Naive thymus-derived CD4-positive, alpha-beta T cell (primary cell): Measurements from ENCODE around the gene NOS3. TPM values are rescaled to one million over a fixed set of nuclear protein-coding genes. Genes with fewer than 3 reads are reported as not detected.
A peak's percentile ranks its signal among the peaks of the same experiment; 100 is the strongest.

ENCODE experiments used
- ATAC-seq: fragments of 150-1000 bp; cut with Tn5 transposase; 2 replicates; pipeline ENCODE4 v1.10.0; 2021; ENCODE audit warnings: mild to moderate bottlenecking, moderate library complexity
- CTCF ChIA-PET: fragments of 350-600 bp; sonication (Branson Sonifier 250); formaldehyde crosslinking; loops from one replicate; lab custom pipeline; 2021; ENCODE audit warnings: antibody characterized with exemption; lab: Charles Lee
- POLR2A ChIA-PET: fragments of 350-600 bp; sonication (Branson Sonifier 250); formaldehyde crosslinking; loops from one replicate; lab custom pipeline; 2021; ENCODE audit warnings: antibody characterized with exemption, inconsistent platforms; lab: Charles Lee
- DNase-seq, 9 donors: peaks; one replicate each; pipeline versions ENCODE4 v3.0.0 to v3.0.0-alpha.2; 2020 to 2022; ENCODE audit warnings: mixed read lengths in 1 of 9
- H3K27ac ChIP-seq: one replicate; pipeline ENCODE4 v1.7.0; 2013; ENCODE audit warnings: mild to moderate bottlenecking, low read depth, low read length, moderate library complexity
- H3K27me3 ChIP-seq, 2 donors: one replicate each; pipeline ENCODE4 v1.7.0; 2013; ENCODE audit warnings: low read length in 2 of 2, mild to moderate bottlenecking in 2 of 2, moderate library complexity in 2 of 2; ENCODE audit not compliant: control insufficient read depth in 2 of 2, insufficient read depth in 2 of 2
- H3K36me3 ChIP-seq, 3 experiments: 1 replicate in 2 of 3; 2 replicates in 1 of 3; pipeline ENCODE4 v1.7.0; 2013; ENCODE audit warnings: low read length in 3 of 3, mild to moderate bottlenecking in 3 of 3, moderate library complexity in 1 of 3; ENCODE audit not compliant: insufficient read depth in 3 of 3, control insufficient read depth in 2 of 3
- H3K4me1 ChIP-seq, 2 donors: one replicate each; pipeline ENCODE4 v1.7.0; 2013; ENCODE audit warnings: low read length in 2 of 2, mild to moderate bottlenecking in 2 of 2, moderate library complexity in 1 of 2; ENCODE audit not compliant: control insufficient read depth in 2 of 2, insufficient read depth in 2 of 2
- H3K4me3 ChIP-seq: 2 replicates; pipeline ENCODE4 v1.7.0; 2013; ENCODE audit warnings: mild to moderate bottlenecking, low read length
- H3K9me3 ChIP-seq, 3 experiments: 1 replicate in 2 of 3; 2 replicates in 1 of 3; pipeline ENCODE4 v1.7.0; 2013; ENCODE audit warnings: low read length in 3 of 3; ENCODE audit not compliant: control insufficient read depth in 2 of 3
- H3K27ac Mint-ChIP-seq, 9 donors: one replicate each; pipeline ENCODE4 v1.8.0; 2020 to 2022; ENCODE audit warnings: mixed read lengths in 9 of 9, mild to moderate bottlenecking in 8 of 9, moderate library complexity in 5 of 9, inconsistent platforms in 2 of 9
- H3K27me3 Mint-ChIP-seq, 5 donors: one replicate each; pipeline ENCODE4 v1.8.0; 2021 to 2022; ENCODE audit warnings: mixed read lengths in 5 of 5, mild to moderate bottlenecking in 1 of 5
- H3K36me3 Mint-ChIP-seq, 5 donors: one replicate each; pipeline ENCODE4 v1.8.0; 2020 to 2022; ENCODE audit warnings: mixed read lengths in 5 of 5, mild to moderate bottlenecking in 3 of 5, inconsistent platforms in 1 of 5
- H3K4me1 Mint-ChIP-seq, 7 donors: one replicate each; pipeline ENCODE4 v1.8.0; 2020 to 2022; ENCODE audit warnings: mixed read lengths in 7 of 7, mild to moderate bottlenecking in 3 of 7, inconsistent platforms in 1 of 7
- H3K4me3 Mint-ChIP-seq, 10 donors: one replicate each; pipeline ENCODE4 v1.8.0; 2020 to 2022; ENCODE audit warnings: mild to moderate bottlenecking in 10 of 10, mixed read lengths in 10 of 10, moderate library complexity in 6 of 10, inconsistent platforms in 2 of 10
- H3K9me3 Mint-ChIP-seq, 11 donors: one replicate each; pipeline ENCODE4 v1.8.0; 2020 to 2022; ENCODE audit warnings: mixed read lengths in 11 of 11, mild to moderate bottlenecking in 4 of 11, inconsistent platforms in 1 of 11, moderate library complexity in 1 of 11
- intact Hi-C, 2 donors: fragments of 100-400 bp; cut with micrococcal nuclease; formaldehyde crosslinking; loops; one replicate each; pipeline ENCODE4 v1.15.1; 2023
- polyA plus RNA-seq, 2 donors: library from polyadenylated mRNA; unstranded; fragments of 300-500 nt; fragmentation: Illumina TruSeq; gene quantifications; one replicate each; pipeline ENCODE4 v1.2.3, GENCODE V29; 2021
- total RNA-seq, 6 experiments: library from RNA in 5 of 6; stranded (reverse) in 5 of 6; gene quantifications; 1 replicate in 5 of 6; 2 replicates in 1 of 6; pipeline ENCODE4 v1.2.3 and lab custom pipeline; 2021 to 2026

Gene NOS3
- total and polyA plus RNA-seq, 7 experiments from 2014 or later = 2.8 to 19.1 (median 7.9) TPM

DNA sequence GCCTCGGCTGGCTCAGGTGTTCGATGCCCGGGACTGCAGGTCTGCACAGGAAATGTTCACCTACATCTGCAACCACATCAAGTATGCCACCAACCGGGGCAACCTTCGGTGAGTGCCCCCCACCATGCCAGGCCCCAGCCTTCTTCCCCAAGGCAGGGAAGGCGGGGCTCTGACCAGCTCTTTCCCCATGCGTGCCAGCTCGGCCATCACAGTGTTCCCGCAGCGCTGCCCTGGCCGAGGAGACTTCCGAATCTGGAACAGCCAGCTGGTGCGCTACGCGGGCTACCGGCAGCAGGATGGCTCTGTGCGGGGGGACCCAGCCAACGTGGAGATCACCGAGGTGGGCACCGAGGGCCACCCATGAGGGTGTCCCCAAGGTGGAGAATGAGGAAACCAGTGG lies 7.5 kb downstream of the NOS3 start:
- H3K4me3 Mint-ChIP-seq = peak overlapping the region in 5 of 10 donors; percentile 20 to 69 (median 55)
- ChIA-PET POLR2A (interaction anchor here (0.6 to 3.4 kb wide), 4 partner anchors 10 to 24 kb away, joined by 3 to 17 read pairs (median 4); no protein-coding TSS in a partner anchor), CTCF (interaction anchor here (0.7 to 1.6 kb wide), 2 partner anchors 9 to 16 kb away, joined by 3 to 4 read pairs; no protein-coding TSS in a partner anchor)
- Histone ChIP-seq H3K4me3 (no peak overlapping the region), H3K27ac (no peak overlapping the region), H3K4me1 (peaks cover 8 to 59% of the 10 kb centered on the region in 2 donors), H3K27me3 (no peaks in the 10 kb centered on the region), H3K9me3 (no peaks in the 10 kb centered on the region), H3K36me3 (peaks cover 0 to 20% (median 0%) of the 10 kb centered on the region in 3 experiments)
- no peaks in the 10 kb centered on the region for H3K27me3 Mint-ChIP-seq
- no peak for DNase-seq
- H3K27ac Mint-ChIP-seq = peak overlapping the region in 3 of 9 donors; percentile 19 to 67 (median 32)
- H3K4me1 Mint-ChIP-seq = peaks cover 14 to 57% (median 40%) of the 10 kb centered on the region in 7 donors
- peaks cover 0 to 2% (median 0%) of the 10 kb centered on the region in 11 donors for H3K9me3 Mint-ChIP-seq
- peaks cover 0 to 13% (median 2%) of the 10 kb centered on the region in 5 donors for H3K36me3 Mint-ChIP-seq
- intact Hi-C loops = no loop called here
- no peak for ATAC-seq

DNA sequence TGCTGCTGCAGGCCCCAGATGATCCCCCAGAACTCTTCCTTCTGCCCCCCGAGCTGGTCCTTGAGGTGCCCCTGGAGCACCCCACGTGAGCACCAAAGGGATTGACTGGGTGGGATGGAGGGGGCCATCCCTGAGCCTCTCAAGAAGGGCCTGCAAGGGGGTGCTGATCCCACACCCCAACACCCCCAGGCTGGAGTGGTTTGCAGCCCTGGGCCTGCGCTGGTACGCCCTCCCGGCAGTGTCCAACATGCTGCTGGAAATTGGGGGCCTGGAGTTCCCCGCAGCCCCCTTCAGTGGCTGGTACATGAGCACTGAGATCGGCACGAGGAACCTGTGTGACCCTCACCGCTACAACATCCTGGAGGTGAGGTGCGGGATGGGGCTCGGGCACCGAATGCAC lies 8.2 kb downstream of the NOS3 start:
- CTCF ChIA-PET = interaction anchor here (1.6 kb wide), 1 partner anchor 15 kb away, joined by 4 read pairs; no protein-coding TSS in a partner anchor
- Histone ChIP-seq H3K36me3 (peaks cover 0 to 20% (median 0%) of the 10 kb centered on the region in 3 experiments), H3K27ac (no peak overlapping the region), H3K4me1 (peaks cover 8 to 55% of the 10 kb centered on the region in 2 donors), H3K27me3 (no peaks in the 10 kb centered on the region), H3K4me3 (no peak overlapping the region), H3K9me3 (no peaks in the 10 kb centered on the region)
- ATAC-seq (no peak), DNase-seq (no peak)
- H3K27me3 Mint-ChIP-seq = no peaks in the 10 kb centered on the region
- POLR2A ChIA-PET = interaction anchor here (0.7 to 3.4 kb wide), 5 partner anchors 9 to 20 kb away, joined by 3 to 17 read pairs (median 4); no protein-coding TSS in a partner anchor
- peak overlapping the region in 1 of 9 donors; percentile 33 for H3K27ac Mint-ChIP-seq
- H3K9me3 Mint-ChIP-seq = peaks cover 0 to 2% (median 0%) of the 10 kb centered on the region in 11 donors
- H3K36me3 Mint-ChIP-seq = peaks cover 0 to 17% (median 3%) of the 10 kb centered on the region in 5 donors
- peaks cover 14 to 52% (median 40%) of the 10 kb centered on the region in 7 donors for H3K4me1 Mint-ChIP-seq
- peak overlapping the region in 1 of 10 donors; percentile 39 for H3K4me3 Mint-ChIP-seq
- intact Hi-C loops = no loop called here

DNA sequence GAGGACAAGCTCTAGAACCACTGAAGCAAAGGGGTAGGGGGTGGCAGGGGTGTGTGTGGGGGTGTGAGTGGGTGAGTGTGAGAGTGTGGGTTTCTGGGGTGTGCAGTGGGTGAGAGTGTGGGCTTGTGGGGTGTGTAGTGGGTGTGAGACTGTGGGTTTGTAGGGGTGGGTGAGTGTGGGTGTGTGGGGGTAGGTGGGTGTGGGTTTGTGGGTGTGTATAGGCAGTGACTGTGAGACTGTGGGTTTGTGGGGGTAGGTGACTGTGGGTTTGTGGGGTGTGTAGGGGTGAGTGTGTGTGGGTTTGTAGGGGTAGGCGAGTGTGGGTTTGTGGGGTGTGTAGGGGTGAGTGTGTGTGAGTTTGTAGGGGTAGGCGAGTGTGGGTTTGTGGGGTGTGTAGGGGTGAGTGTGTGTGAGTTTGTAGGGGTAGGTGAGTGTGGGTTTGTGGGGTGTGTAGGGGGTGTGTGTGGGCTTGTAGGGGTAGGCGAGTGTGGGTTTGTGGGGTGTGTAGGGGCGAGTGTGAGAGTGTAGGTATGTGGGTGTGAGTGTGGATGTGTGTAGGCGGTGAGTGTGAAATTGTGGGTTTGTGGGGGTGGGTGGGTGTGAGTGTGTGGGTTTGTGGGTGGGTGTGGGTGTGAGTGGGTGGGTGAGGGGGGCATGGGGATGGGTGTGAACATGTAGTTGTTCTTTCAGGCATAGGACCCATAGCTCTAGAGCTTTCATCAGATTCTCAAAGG lies 8.8 kb downstream of the NOS3 start:
- peaks cover 8 to 48% of the 10 kb centered on the region in 2 donors for H3K4me1 ChIP-seq
- peaks cover 0 to 21% (median 7%) of the 10 kb centered on the region in 5 donors for H3K36me3 Mint-ChIP-seq
- intact Hi-C loops = no loop called here
- ATAC-seq (peak; percentile 46), DNase-seq (no peak)
- peaks cover 14 to 48% (median 36%) of the 10 kb centered on the region in 7 donors for H3K4me1 Mint-ChIP-seq
- H3K27me3 ChIP-seq = no peaks in the 10 kb centered on the region
- no peak overlapping the region for H3K4me3 ChIP-seq
- peaks cover 0 to 2% (median 0%) of the 10 kb centered on the region in 11 donors for H3K9me3 Mint-ChIP-seq
- ChIA-PET POLR2A (interaction anchor here (1.0 to 1.7 kb wide), 2 partner anchors 11 to 13 kb away, joined by 3 to 5 read pairs; no protein-coding TSS in a partner anchor), CTCF (no interaction called here)
- H3K27me3 Mint-ChIP-seq = no peaks in the 10 kb centered on the region
- peak overlapping the region in 1 of 10 donors; percentile 39 for H3K4me3 Mint-ChIP-seq
- peak overlapping the region; percentile 29 for H3K27ac ChIP-seq
- no peaks in the 10 kb centered on the region for H3K9me3 ChIP-seq
- peak overlapping the region in 1 of 9 donors; percentile 33 for H3K27ac Mint-ChIP-seq
- peaks cover 0 to 20% (median 0%) of the 10 kb centered on the region in 3 experiments for H3K36me3 ChIP-seq

DNA sequence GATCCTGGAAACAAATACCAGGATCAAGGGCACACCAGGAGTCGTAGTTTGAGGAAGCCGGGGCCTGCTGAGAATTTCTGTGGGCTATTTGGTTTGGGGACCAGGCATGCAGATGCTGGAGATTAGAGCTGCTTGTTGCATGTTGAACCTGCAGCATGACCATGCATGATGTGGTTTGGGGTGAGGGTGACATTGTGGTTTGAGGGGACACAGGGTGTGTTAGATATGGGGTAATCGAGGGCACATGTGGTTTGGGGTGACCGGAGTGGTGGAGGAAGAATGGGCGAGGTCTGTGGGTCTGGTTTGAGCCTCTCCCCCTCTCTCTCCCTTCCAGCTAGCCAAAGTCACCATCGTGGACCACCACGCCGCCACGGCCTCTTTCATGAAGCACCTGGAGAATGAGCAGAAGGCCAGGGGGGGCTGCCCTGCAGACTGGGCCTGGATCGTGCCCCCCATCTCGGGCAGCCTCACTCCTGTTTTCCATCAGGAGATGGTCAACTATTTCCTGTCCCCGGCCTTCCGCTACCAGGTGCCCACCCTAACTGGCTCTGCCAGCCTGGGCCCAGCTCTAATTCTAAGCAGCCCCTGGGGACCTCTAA lies 10.2 kb downstream of the NOS3 start:
- no peak overlapping the region for H3K4me3 ChIP-seq
- Mint-ChIP-seq H3K27me3 (no peaks in the 10 kb centered on the region), H3K36me3 (peaks cover 0 to 21% (median 7%) of the 10 kb centered on the region in 5 donors), H3K4me3 (no peak overlapping the region), H3K27ac (no peak overlapping the region), H3K9me3 (peaks cover 0 to 2% (median 0%) of the 10 kb centered on the region in 11 donors), H3K4me1 (peaks cover 14 to 53% (median 43%) of the 10 kb centered on the region in 7 donors)
- ChIA-PET POLR2A (interaction anchor here (1.1 to 1.7 kb wide), 2 partner anchors 10 to 25 kb away, joined by 3 to 5 read pairs; no protein-coding TSS in a partner anchor), CTCF (no interaction called here)
- no peak overlapping the region for H3K27ac ChIP-seq
- H3K36me3 ChIP-seq = peaks cover 0 to 20% (median 0%) of the 10 kb centered on the region in 3 experiments
- no peak for ATAC-seq
- no peaks in the 10 kb centered on the region for H3K27me3 ChIP-seq
- H3K4me1 ChIP-seq = peaks cover 8 to 42% of the 10 kb centered on the region in 2 donors
- no peak for DNase-seq
- intact Hi-C loops = no loop called here
- no peaks in the 10 kb centered on the region for H3K9me3 ChIP-seq

DNA sequence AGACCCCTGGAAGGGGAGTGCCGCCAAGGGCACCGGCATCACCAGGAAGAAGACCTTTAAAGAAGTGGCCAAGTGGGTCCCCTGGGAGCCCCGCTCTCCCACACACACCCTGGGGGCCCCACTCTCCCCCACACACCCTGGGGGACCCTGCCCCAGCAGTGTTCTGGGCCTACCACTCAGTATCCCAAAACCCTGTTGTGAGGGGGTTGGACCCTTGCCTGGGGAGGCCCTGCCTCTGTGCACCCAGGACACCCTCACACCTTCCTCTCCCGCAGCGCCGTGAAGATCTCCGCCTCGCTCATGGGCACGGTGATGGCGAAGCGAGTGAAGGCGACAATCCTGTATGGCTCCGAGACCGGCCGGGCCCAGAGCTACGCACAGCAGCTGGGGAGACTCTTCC lies 10.7 kb downstream of the NOS3 start:
- H3K9me3 ChIP-seq = no peaks in the 10 kb centered on the region
- Mint-ChIP-seq H3K27me3 (no peaks in the 10 kb centered on the region), H3K36me3 (peaks cover 0 to 21% (median 7%) of the 10 kb centered on the region in 5 donors), H3K27ac (no peak overlapping the region), H3K9me3 (peaks cover 0 to 2% (median 0%) of the 10 kb centered on the region in 11 donors), H3K4me1 (peaks cover 14 to 55% (median 43%) of the 10 kb centered on the region in 7 donors), H3K4me3 (no peak overlapping the region)
- DNase-seq (no peak), ATAC-seq (no peak)
- CTCF ChIA-PET = no interaction called here
- no peak overlapping the region for H3K4me3 ChIP-seq
- no peak overlapping the region for H3K27ac ChIP-seq
- H3K27me3 ChIP-seq = no peaks in the 10 kb centered on the region
- H3K36me3 ChIP-seq = peaks cover 0 to 20% (median 0%) of the 10 kb centered on the region in 3 experiments
- POLR2A ChIA-PET = interaction anchor here (1.1 kb wide), 1 partner anchor 26 kb away, joined by 3 read pairs; no protein-coding TSS in a partner anchor
- intact Hi-C loops = no loop called here
- peaks cover 8 to 38% of the 10 kb centered on the region in 2 donors for H3K4me1 ChIP-seq

DNA sequence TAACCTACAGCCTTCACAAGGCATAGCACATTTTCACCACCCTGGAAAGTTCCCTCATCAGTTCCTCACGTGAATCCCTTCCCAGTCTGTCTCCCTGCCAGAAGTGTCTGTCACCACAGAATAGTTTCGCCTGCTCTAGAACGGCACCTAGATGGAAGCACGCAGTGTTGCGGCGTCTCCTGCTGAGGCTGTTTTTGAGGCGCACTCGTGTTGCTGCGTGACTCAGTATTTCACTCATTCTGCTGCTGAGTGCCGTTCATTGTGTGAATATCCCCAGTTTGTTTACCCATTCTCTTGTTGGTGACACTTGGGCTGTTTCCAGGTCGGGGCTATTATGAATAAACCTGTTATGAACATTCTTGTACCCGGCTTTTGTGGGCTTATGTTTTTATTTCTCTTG lies 12.8 kb downstream of the NOS3 start:
- H3K27ac Mint-ChIP-seq = peak overlapping the region in 2 of 9 donors; percentile 10 to 36
- DNase-seq = no peak
- H3K27ac ChIP-seq = no peak overlapping the region
- peaks cover 0 to 4% (median 0%) of the 10 kb centered on the region in 11 donors for H3K9me3 Mint-ChIP-seq
- H3K36me3 ChIP-seq = peaks cover 0 to 20% (median 0%) of the 10 kb centered on the region in 3 experiments
- POLR2A ChIA-PET = no interaction called here
- H3K4me1 ChIP-seq = peaks cover 23 to 38% of the 10 kb centered on the region in 2 donors
- H3K4me3 Mint-ChIP-seq = no peak overlapping the region
- H3K27me3 Mint-ChIP-seq = no peaks in the 10 kb centered on the region
- H3K4me3 ChIP-seq = no peak overlapping the region
- intact Hi-C loops = no loop called here
- H3K36me3 Mint-ChIP-seq = peaks cover 0 to 21% (median 7%) of the 10 kb centered on the region in 5 donors
- no peaks in the 10 kb centered on the region for H3K9me3 ChIP-seq
- H3K4me1 Mint-ChIP-seq = peaks cover 16 to 55% (median 40%) of the 10 kb centered on the region in 7 donors
- ATAC-seq = no peak
- H3K27me3 ChIP-seq = no peaks in the 10 kb centered on the region
- CTCF ChIA-PET = interaction anchor here (0.6 kb wide), 1 partner anchor 635 kb away, joined by 3 read pairs; the partner anchor contains the start of gene REPIN1
